ENCODE data around the gene TTBK2. TPM values are rescaled to one million over a fixed set of nuclear protein-coding genes. Genes with fewer than 3 reads are reported as not detected.

The TTBK2 gene
- total RNA-seq, 1 donor from 2014 or later, result 32.4 TPM

DNA sequence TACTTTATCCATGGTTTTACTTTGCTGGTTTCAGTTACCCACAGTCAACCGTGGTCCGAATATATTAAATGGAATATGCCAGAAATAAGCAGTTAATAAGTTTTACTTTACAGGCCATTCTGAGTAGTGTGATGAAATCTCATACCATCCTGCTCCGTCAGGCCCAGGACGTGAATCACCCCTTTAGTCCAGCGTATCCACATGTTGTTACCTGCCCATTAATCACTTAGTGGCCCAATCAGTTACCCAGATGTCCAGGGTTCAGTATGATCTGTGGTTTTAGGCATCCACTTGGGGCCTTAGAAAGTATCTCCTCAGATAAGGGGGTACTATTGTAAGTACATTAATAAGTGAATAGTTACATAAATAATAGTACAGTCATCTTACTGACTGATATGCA is 88.0 kb downstream of the TTBK2 start:
- no peak overlapping the region for H3K27ac Mint-ChIP-seq
- Histone ChIP-seq H3K4me1 (no peaks in the 10 kb centered on the region), H3K9ac (no peak overlapping the region), H3K79me2 (ENCODE audit: low read depth) (no peaks in the 10 kb centered on the region), H3K4me3 (no peak overlapping the region), H2AFZ (replicated peaks) (no peak overlapping the region), H3K9me3 (ENCODE audit: low read depth) (no peaks in the 10 kb centered on the region), H3K27ac (no peak overlapping the region), H4K20me1 (ENCODE audit: low read depth) (no peaks in the 10 kb centered on the region), H3K4me2 (no peak overlapping the region), H3K36me3 (no peaks in the 10 kb centered on the region), H3F3A (ENCODE audit: low read depth) (peaks cover 3% of the 10 kb centered on the region), H3K27me3 (no peaks in the 10 kb centered on the region)
- no peak for TF ChIP-seq EZH2phosphoT487 (IDR thresholded peaks at IDR 0.05)
- TF ChIP-seq EZH2 (IDR thresholded peaks at IDR 0.05), result no peak
- DNase-seq (ENCODE audit: low spot score), result no peak
- no peak overlapping the region for H3K4me3 Mint-ChIP-seq
- H3K4me1 Mint-ChIP-seq, result no peaks in the 10 kb centered on the region
- no peaks in the 10 kb centered on the region for H3K27me3 Mint-ChIP-seq (ENCODE audit: insufficient read depth, low read depth)
- peaks cover 5% of the 10 kb centered on the region for H3K36me3 Mint-ChIP-seq
- H3K9me3 Mint-ChIP-seq, result peaks cover 5% of the 10 kb centered on the region

DNA sequence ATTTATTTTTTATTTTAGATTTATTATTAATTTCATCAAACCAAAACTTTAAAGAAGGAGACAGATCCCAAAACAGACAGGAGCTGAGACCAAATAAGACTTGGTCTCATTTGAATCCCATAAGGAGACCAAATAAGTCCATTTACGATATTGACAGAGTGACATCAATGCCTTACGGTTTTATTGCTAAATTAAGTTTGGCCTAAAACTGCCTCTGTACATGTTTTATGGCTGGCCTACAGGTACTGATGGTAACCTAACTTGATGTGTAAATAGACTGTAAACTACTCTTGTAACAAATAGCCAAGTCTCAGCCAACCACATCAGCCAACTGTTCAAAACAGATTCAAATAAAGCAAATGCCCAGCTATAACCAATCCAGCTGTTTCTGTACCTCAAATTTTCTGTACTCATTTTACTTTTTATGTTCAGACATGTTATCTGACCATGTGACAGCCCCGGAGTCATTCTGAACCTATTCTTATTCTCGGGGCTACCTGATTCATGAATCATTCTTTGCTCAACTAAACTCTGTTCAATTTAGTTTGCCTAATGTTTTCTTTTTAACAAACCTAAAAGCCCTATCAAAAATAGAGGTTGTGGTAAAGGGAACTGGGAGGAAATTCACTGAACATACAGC is 94.2 kb downstream of the TTBK2 start:
- no peaks in the 10 kb centered on the region for H3K9me3 Mint-ChIP-seq

DNA sequence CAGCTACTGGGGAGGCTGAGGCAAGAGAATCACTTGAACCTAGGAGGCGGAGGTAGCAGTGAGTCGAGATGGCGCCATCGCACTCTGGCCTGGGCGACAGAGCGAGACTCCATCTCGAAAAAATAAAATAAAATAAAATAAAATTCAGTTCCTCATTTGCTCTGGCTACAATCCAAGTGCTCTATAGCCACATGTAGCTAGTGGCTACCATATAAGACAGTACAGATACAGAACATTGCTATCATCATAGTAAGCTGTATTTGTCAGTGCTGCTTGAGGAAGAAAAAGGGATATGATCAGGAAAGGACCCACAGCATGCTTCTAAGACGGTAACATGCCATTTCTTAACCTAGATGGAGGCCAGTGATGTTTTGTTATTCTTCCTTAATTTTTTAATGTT is 95.0 kb downstream of the TTBK2 start:
- Histone ChIP-seq H3K9ac (no peak overlapping the region), H3F3A (ENCODE audit: low read depth) (no peaks in the 10 kb centered on the region), H3K9me3 (ENCODE audit: low read depth) (no peaks in the 10 kb centered on the region), H3K4me1 (no peaks in the 10 kb centered on the region), H3K4me2 (no peak overlapping the region), H3K27ac (no peak overlapping the region), H3K4me3 (no peak overlapping the region), H3K36me3 (peaks cover 9% of the 10 kb centered on the region), H4K20me1 (ENCODE audit: low read depth) (no peaks in the 10 kb centered on the region), H3K27me3 (no peaks in the 10 kb centered on the region), H2AFZ (replicated peaks) (no peak overlapping the region), H3K79me2 (ENCODE audit: low read depth) (no peaks in the 10 kb centered on the region)
- Mint-ChIP-seq H3K4me3 (no peak overlapping the region), H3K9me3 (no peaks in the 10 kb centered on the region), H3K4me1 (no peaks in the 10 kb centered on the region), H3K36me3 (peaks cover 13% of the 10 kb centered on the region), H3K27ac (no peak overlapping the region), H3K27me3 (ENCODE audit: insufficient read depth, low read depth) (no peaks in the 10 kb centered on the region)
- DNase-seq (ENCODE audit: low spot score), result no peak
- TF ChIP-seq EZH2phosphoT487 (IDR thresholded peaks at IDR 0.05), result no peak

More for the DNA sequence above, 94.2 kb downstream of the TTBK2 start:
- Histone ChIP-seq H3K4me3 (no peak overlapping the region), H3K79me2 (ENCODE audit: low read depth) (no peaks in the 10 kb centered on the region), H3K9ac (no peak overlapping the region), H3K27me3 (no peaks in the 10 kb centered on the region), H3K4me2 (no peak overlapping the region), H3F3A (ENCODE audit: low read depth) (no peaks in the 10 kb centered on the region), H3K4me1 (no peaks in the 10 kb centered on the region), H2AFZ (replicated peaks) (no peak overlapping the region), H3K27ac (no peak overlapping the region), H4K20me1 (ENCODE audit: low read depth) (no peaks in the 10 kb centered on the region), H3K36me3 (peaks cover 9% of the 10 kb centered on the region), H3K9me3 (ENCODE audit: low read depth) (no peaks in the 10 kb centered on the region)
- TF ChIP-seq EZH2 (IDR thresholded peaks at IDR 0.05) (no peak), EZH2phosphoT487 (IDR thresholded peaks at IDR 0.05) (no peak)
- TF ChIP-seq, protein P1, sequence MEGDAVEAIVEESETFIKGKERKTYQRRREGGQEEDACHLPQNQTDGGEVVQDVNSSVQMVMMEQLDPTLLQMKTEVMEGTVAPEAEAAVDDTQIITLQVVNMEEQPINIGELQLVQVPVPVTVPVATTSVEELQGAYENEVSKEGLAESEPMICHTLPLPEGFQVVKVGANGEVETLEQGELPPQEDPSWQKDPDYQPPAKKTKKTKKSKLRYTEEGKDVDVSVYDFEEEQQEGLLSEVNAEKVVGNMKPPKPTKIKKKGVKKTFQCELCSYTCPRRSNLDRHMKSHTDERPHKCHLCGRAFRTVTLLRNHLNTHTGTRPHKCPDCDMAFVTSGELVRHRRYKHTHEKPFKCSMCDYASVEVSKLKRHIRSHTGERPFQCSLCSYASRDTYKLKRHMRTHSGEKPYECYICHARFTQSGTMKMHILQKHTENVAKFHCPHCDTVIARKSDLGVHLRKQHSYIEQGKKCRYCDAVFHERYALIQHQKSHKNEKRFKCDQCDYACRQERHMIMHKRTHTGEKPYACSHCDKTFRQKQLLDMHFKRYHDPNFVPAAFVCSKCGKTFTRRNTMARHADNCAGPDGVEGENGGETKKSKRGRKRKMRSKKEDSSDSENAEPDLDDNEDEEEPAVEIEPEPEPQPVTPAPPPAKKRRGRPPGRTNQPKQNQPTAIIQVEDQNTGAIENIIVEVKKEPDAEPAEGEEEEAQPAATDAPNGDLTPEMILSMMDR (IDR thresholded peaks at IDR 0.05), result no peak
- DNase-seq (ENCODE audit: low spot score), result no peak
- Mint-ChIP-seq H3K4me1 (no peaks in the 10 kb centered on the region), H3K36me3 (peaks cover 12% of the 10 kb centered on the region), H3K27me3 (ENCODE audit: insufficient read depth, low read depth) (no peaks in the 10 kb centered on the region), H3K27ac (no peak overlapping the region), H3K4me3 (no peak overlapping the region)

DNA sequence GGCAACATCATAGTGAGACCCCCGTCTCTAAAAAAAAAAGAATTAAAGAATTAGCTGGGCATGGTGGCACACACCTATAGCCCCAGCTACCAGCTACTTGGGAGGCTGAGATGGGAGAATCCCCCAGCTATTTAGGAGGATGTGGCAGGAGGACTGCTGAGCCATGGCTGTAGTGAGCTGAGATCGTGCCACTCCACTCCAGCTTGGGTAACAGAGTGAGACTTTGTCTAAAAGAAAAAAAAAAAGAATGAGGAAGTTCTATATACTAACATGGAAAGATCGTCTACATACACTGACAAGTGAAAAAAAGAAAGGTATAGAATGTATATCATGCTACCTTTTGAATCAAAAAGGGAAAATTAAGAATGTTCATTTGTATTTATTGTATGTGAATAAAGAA is 99.8 kb downstream of the TTBK2 start:
- H3K4me3 ChIP-seq, result no peak overlapping the region
- H3K4me3 Mint-ChIP-seq, result no peak overlapping the region
- H3K27me3 Mint-ChIP-seq (ENCODE audit: insufficient read depth, low read depth), result no peaks in the 10 kb centered on the region

More for the DNA sequence above, 99.8 kb downstream of the TTBK2 start:
- no peaks in the 10 kb centered on the region for H3K9me3 Mint-ChIP-seq
- Histone ChIP-seq H2AFZ (replicated peaks) (no peak overlapping the region), H3K27me3 (no peaks in the 10 kb centered on the region), H3K9me3 (ENCODE audit: low read depth) (no peaks in the 10 kb centered on the region), H3K27ac (no peak overlapping the region), H3K79me2 (ENCODE audit: low read depth) (no peaks in the 10 kb centered on the region), H3K36me3 (peaks cover 9% of the 10 kb centered on the region), H3F3A (ENCODE audit: low read depth) (no peaks in the 10 kb centered on the region), H3K4me2 (no peak overlapping the region), H4K20me1 (ENCODE audit: low read depth) (no peaks in the 10 kb centered on the region), H3K9ac (no peak overlapping the region), H3K4me1 (no peaks in the 10 kb centered on the region)
- H3K36me3 Mint-ChIP-seq, result peaks cover 10% of the 10 kb centered on the region
- DNase-seq (ENCODE audit: low spot score), result no peak
- H3K27ac Mint-ChIP-seq, result no peak overlapping the region
- no peaks in the 10 kb centered on the region for H3K4me1 Mint-ChIP-seq
- TF ChIP-seq EZH2 (IDR thresholded peaks at IDR 0.05), result no peak
- no peak for TF ChIP-seq EZH2phosphoT487 (IDR thresholded peaks at IDR 0.05)
- TF ChIP-seq, protein P1 (IDR thresholded peaks at IDR 0.05), result no peak

All from neural progenitor cell (in vitro differentiated cells).